ENCODE data around the gene ARHGEF33. TPM values are rescaled to one million over a fixed set of nuclear protein-coding genes. Genes with fewer than 3 reads are reported as not detected.

Gene ARHGEF33
- total RNA-seq, result under 1 TPM in 1 of 2 experiments, not detected in 1; 0.28 TPM

GRCh38 chr2:38889575-38889974 is at the start of gene ARHGEF33:
Gene ARHGEF33 (plus strand): TSS chr2:38889875. CDS start chr2:38919448, 29,573 bp downstream.
- Mint-ChIP-seq H3K4me1 (no peaks in the 10 kb centered on the region), H3K27ac (no peak within 1 kb of the TSS), H3K27me3 (peaks cover 11% of the 10 kb centered on the region), H3K9me3 (no peaks in the 10 kb centered on the region), H3K36me3 (ENCODE audit: low read depth) (no peaks in the 10 kb centered on the region), H3K4me3 (no peak within 1 kb of the TSS)
- no peak for DNase-seq
- POLR2A ChIA-PET, result no interaction called here
- CTCF ChIA-PET, result no interaction called here

DNA sequence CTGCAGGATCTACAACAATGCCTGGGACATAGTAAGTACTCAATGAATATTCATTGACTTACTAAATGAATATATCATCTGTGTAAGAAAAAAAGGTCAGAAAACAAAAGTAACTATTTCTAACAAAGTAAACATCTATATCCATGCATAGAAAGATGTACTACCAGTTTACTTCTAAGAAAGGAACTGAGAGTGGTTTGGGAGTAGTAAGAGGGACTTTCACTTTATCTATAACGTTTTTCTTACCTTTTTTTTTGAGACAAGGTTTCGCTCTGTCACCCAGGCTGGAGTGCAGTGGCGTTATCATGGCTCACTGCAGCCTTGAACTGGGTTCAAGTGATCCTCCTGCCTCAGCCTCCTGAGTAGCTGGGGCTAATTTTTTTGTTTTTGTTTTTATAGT is 39.6 kb upstream of the ARHGEF33 start:
- Mint-ChIP-seq H3K27ac (no peak overlapping the region), H3K4me1 (peaks cover 3% of the 10 kb centered on the region), H3K27me3 (no peaks in the 10 kb centered on the region), H3K4me3 (no peak overlapping the region), H3K9me3 (no peaks in the 10 kb centered on the region), H3K36me3 (ENCODE audit: low read depth) (peaks cover 27% of the 10 kb centered on the region)
- ChIA-PET POLR2A (interaction anchor here (0.6 kb wide), 1 partner anchor 16 kb away, joined by 3 read pairs; no protein-coding TSS in a partner anchor), CTCF (interaction anchor here (1.6 kb wide), 1 partner anchor 14 kb away, joined by 3 read pairs; no protein-coding TSS in a partner anchor)
- DNase-seq, result no peak

GRCh38 chr2:38856165-38856564 is 33.5 kb upstream of the ARHGEF33 start:
- H3K4me3 Mint-ChIP-seq, result no peak overlapping the region
- ChIA-PET POLR2A (no interaction called here), CTCF (no interaction called here)
- no peaks in the 10 kb centered on the region for H3K27me3 Mint-ChIP-seq
- no peak for DNase-seq
- H3K4me1 Mint-ChIP-seq, result no peaks in the 10 kb centered on the region
- no peaks in the 10 kb centered on the region for H3K9me3 Mint-ChIP-seq
- peaks cover 27% of the 10 kb centered on the region for H3K36me3 Mint-ChIP-seq (ENCODE audit: low read depth)
- H3K27ac Mint-ChIP-seq, result no peak overlapping the region

DNA sequence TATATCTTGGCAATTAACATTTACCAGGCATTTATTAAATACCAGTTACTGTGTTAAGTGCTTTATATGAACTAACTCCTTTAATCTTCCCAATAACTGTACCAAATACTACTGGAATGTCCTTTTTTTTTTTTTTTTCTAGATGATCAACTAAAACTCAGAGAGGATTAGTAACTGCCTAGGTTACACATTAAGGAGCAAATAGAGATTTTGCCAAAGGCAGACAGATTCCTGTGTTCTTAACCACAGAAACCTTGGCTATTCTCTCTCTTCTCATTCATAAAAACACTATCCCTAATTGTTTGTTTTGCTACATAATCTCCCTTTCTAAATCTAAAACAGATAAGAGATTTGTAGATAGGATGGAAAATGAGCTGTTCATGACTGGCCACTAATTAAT is 27.2 kb upstream of the ARHGEF33 start:
- Mint-ChIP-seq H3K27ac (no peak overlapping the region), H3K9me3 (no peaks in the 10 kb centered on the region), H3K4me1 (peaks cover 14% of the 10 kb centered on the region), H3K4me3 (no peak overlapping the region), H3K27me3 (no peaks in the 10 kb centered on the region), H3K36me3 (ENCODE audit: low read depth) (peaks cover 49% of the 10 kb centered on the region)
- CTCF ChIA-PET, result no interaction called here
- DNase-seq, result no peak
- POLR2A ChIA-PET, result no interaction called here

DNA sequence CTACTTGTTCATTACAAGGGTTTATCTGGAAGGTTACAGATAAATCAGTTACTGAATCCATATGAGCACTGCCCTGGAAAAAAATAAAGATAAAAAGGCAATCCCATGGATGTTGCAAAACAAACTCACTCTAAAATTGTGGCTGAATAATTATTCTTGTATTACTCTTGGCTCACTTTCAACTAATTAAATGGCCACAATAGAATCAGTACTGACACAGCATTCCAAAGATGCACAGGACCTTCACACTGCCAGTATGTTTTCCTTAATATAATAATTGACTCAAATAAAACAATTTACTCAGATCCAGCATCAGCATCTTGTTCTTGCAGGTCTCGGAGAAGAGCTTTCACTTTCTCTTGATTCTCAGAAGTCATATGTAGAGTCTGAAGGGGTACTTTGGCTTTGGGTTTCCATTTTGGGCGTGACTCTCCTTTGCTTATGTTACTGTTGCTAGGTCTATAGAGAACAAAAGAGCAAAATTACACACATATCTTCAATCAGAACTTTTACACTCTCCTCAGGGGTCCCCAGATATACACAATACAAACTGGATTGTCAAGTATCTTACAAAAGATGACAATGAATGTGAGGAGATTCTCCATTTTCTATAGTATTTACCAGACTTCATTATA is 26.5 kb upstream of the ARHGEF33 start:
- no peak overlapping the region for H3K4me3 Mint-ChIP-seq
- CTCF ChIA-PET, result no interaction called here
- no peaks in the 10 kb centered on the region for H3K27me3 Mint-ChIP-seq
- POLR2A ChIA-PET, result no interaction called here
- H3K9me3 Mint-ChIP-seq, result no peaks in the 10 kb centered on the region
- no peak for DNase-seq
- peaks cover 14% of the 10 kb centered on the region for H3K4me1 Mint-ChIP-seq
- peaks cover 54% of the 10 kb centered on the region for H3K36me3 Mint-ChIP-seq (ENCODE audit: low read depth)
- H3K27ac Mint-ChIP-seq, result no peak overlapping the region

GRCh38 chr2:38866773-38867443 is 22.8 kb upstream of the ARHGEF33 start:
- no peaks in the 10 kb centered on the region for H3K27me3 Mint-ChIP-seq
- no peak overlapping the region for H3K27ac Mint-ChIP-seq
- peaks cover 11% of the 10 kb centered on the region for H3K9me3 Mint-ChIP-seq
- H3K4me1 Mint-ChIP-seq, result peaks cover 14% of the 10 kb centered on the region
- peaks cover 49% of the 10 kb centered on the region for H3K36me3 Mint-ChIP-seq (ENCODE audit: low read depth)
- no peak for DNase-seq
- H3K4me3 Mint-ChIP-seq, result no peak overlapping the region
- ChIA-PET POLR2A (interaction anchor here (1.0 kb wide), 1 partner anchor 115 kb away, joined by 5 read pairs; the partner anchor contains the start of gene SRSF7), CTCF (no interaction called here)

DNA sequence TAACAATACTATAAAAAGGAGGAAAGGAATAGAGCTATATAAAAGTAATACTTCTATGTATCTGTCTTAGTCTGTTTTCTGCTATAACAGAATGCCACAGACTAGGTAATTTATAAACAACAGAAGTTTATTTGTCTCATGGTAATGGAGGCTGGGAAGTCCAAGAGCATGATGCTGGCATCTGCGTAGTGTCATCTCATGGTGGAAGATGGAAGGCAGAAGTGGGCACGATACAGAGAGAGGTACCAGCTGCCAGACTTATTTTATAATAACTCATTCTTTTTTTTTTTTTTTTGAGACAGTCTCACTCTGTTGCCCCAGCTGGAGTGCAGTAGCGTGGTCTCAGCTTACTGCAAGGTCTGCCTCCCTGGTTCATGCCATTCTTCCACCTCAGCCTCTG is 18.2 kb upstream of the ARHGEF33 start:
- CTCF ChIA-PET, result no interaction called here
- POLR2A ChIA-PET, result no interaction called here

GRCh38 chr2:38873763-38874162 is 15.9 kb upstream of the ARHGEF33 start:
- ChIA-PET POLR2A (no interaction called here), CTCF (no interaction called here)
- Mint-ChIP-seq H3K4me3 (no peak overlapping the region), H3K27ac (no peak overlapping the region), H3K4me1 (peaks cover 21% of the 10 kb centered on the region), H3K36me3 (ENCODE audit: low read depth) (peaks cover 19% of the 10 kb centered on the region), H3K27me3 (no peaks in the 10 kb centered on the region), H3K9me3 (peaks cover 17% of the 10 kb centered on the region)
- no peak for DNase-seq

More for the DNA sequence above, 18.2 kb upstream of the ARHGEF33 start:
- H3K4me1 Mint-ChIP-seq, result peaks cover 25% of the 10 kb centered on the region
- H3K36me3 Mint-ChIP-seq (ENCODE audit: low read depth), result peaks cover 34% of the 10 kb centered on the region
- H3K27me3 Mint-ChIP-seq, result no peaks in the 10 kb centered on the region
- DNase-seq, result no peak
- no peak overlapping the region for H3K27ac Mint-ChIP-seq
- peaks cover 17% of the 10 kb centered on the region for H3K9me3 Mint-ChIP-seq
- H3K4me3 Mint-ChIP-seq, result no peak overlapping the region

DNA sequence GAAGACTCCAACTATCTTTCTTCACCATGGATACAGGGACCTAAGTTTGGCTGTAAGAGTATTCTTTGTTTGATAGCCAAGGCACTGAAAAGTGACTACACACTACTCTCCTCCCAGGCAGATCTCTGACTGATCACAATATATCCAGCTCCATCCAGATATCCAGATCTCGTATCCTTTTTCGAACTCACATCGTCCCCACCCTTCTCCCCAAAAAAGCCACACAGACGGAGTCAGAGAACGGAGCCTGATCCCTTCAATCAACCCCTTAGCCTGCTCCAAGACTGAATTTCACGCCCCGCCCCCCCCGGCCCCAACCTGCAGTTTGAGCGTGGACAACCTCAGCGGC is 14.5 kb upstream of the ARHGEF33 start:
- peaks cover 12% of the 10 kb centered on the region for H3K36me3 Mint-ChIP-seq (ENCODE audit: low read depth)
- ChIA-PET POLR2A (interaction anchor here (1.1 to 2.5 kb wide), 2 partner anchors 124 to 249 kb away, joined by 3 to 17 read pairs; partner anchors contain the start of gene SRSF7), CTCF (interaction anchor here (1.6 kb wide), 1 partner anchor 72 kb away, joined by 6 read pairs; no protein-coding TSS in a partner anchor)
- H3K4me3 Mint-ChIP-seq, result peak overlapping the region; percentile 95
- peaks cover 10% of the 10 kb centered on the region for H3K9me3 Mint-ChIP-seq
- peak overlapping the region; percentile 60 for H3K27ac Mint-ChIP-seq
- peaks cover 21% of the 10 kb centered on the region for H3K4me1 Mint-ChIP-seq
- H3K27me3 Mint-ChIP-seq, result no peaks in the 10 kb centered on the region
- DNase-seq, result no peak

DNA sequence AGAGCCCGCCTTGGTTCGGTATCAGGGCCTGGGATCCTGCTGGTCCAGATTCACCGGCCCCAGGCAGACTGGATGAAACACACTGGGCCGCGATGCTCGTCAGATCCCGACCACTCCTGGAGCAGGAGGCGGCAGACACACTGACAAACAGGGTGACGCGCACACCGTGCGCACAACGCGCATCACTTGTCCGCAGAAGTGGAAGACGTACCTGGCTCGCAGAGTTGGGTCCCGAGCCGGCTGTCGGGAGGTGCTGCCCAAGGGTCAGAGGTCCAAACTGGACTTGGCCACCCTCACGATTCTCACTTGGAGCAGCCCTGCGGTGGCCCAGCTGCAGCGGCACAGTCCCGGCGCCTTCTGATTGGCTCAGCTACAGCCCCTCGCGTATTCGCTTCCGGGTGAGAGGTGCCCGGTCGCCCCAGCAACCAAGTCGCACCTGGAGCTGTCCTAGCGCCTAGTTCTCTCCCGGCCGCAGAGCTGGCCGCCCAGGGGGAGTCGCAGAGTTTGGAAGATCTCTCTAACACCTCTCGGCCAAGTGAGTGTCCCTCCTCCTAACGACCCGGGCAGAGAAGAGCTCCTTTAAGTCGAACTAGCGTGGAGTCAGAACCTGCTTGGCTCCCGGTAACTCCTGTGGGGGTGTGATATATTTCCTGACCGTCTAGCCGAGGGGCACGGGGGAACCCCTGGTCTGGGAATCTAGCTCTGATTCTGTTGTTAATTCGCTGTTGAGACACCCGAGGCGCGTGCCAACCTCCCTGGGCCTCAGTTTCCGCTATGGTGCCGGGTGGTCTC is 13.9 kb upstream of the ARHGEF33 start, which contains the start of the genes DHX57 and MORN2:
DHX57 (minus strand) TSS at position 359 of the 792 bp plus-strand sequence. CDS start 7,529 bp downstream, outside the sequence.
MORN2 (plus strand) TSS at position 401 of the 792 bp plus-strand sequence.
- Mint-ChIP-seq H3K4me1 (peaks cover 21% of the 10 kb centered on the region), H3K27me3 (no peaks in the 10 kb centered on the region), H3K27ac (peak within 1 kb of the TSS; percentile 60), H3K9me3 (peaks cover 8% of the 10 kb centered on the region), H3K4me3 (peak within 1 kb of the TSS; percentile 95), H3K36me3 (ENCODE audit: low read depth) (peaks cover 11% of the 10 kb centered on the region)
- peak; percentile 86 for DNase-seq
- ChIA-PET POLR2A (interaction anchor here (1.1 to 2.5 kb wide), 3 partner anchors 11 to 249 kb away, joined by 3 to 17 read pairs (median 4); partner anchors contain the start of gene SRSF7), CTCF (interaction anchor here (1.1 to 1.6 kb wide), 2 partner anchors 72 to 560 kb away, joined by 3 to 6 read pairs; no protein-coding TSS in a partner anchor)

DNA sequence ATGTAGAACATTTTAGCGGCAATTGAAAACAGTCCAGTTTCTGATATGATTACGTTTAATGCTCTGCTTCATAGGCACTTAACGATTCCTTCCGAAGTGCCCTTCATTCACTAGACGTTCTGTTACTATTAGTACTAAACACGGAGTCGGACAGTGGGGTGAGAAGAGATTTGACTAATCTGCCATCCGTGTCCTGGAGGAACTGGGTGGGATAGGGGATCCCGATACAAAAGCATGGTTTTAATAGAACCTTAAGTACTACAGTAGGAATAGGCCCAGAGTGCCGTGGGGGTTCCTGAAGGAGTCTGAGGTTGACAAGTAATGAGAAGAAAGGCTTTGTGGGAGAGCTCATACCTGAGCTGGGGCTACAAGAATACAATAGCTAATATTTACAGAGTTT is 13.3 kb upstream of the ARHGEF33 start:
- H3K4me1 Mint-ChIP-seq, result peaks cover 21% of the 10 kb centered on the region
- peaks cover 7% of the 10 kb centered on the region for H3K9me3 Mint-ChIP-seq
- DNase-seq, result no peak
- peak overlapping the region; percentile 9 for H3K27ac Mint-ChIP-seq
- H3K27me3 Mint-ChIP-seq, result no peaks in the 10 kb centered on the region
- peaks cover 9% of the 10 kb centered on the region for H3K36me3 Mint-ChIP-seq (ENCODE audit: low read depth)
- peak overlapping the region; percentile 95 for H3K4me3 Mint-ChIP-seq
- ChIA-PET CTCF (interaction anchor here (1.1 to 1.6 kb wide), 2 partner anchors 71 to 561 kb away, joined by 3 to 6 read pairs; no protein-coding TSS in a partner anchor), POLR2A (interaction anchor here (1.1 to 2.5 kb wide), 3 partner anchors 11 to 248 kb away, joined by 3 to 17 read pairs (median 4); partner anchors contain the start of gene SRSF7)

DNA sequence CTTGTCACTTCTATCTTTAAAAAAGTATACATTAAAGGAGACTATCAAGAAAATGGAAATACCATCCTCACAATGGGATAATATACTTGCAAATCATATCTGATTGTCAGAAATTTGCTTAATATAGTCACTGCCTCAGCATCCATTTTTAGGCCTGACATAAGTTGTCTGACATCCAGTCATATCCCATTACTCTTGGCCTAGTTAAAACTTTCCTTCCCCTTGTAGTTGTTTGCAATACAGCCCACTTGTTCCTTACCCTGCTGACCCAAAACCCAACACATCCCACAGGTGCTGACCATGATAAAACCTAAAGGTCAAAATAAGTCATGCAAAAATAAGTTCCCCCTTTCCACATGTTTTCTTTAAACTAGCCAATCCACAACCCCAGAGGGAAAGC is 3.6 kb upstream of the ARHGEF33 start:
- ChIA-PET CTCF (no interaction called here), POLR2A (no interaction called here)
- no peak for DNase-seq
- Mint-ChIP-seq H3K27ac (no peak overlapping the region), H3K9me3 (no peaks in the 10 kb centered on the region), H3K27me3 (peaks cover 8% of the 10 kb centered on the region), H3K36me3 (ENCODE audit: low read depth) (no peaks in the 10 kb centered on the region), H3K4me3 (no peak overlapping the region), H3K4me1 (no peaks in the 10 kb centered on the region)

GRCh38 chr2:38887347-38887746 is 2.3 kb upstream of the ARHGEF33 start:
- no peak overlapping the region for H3K4me3 Mint-ChIP-seq
- CTCF ChIA-PET, result no interaction called here
- H3K9me3 Mint-ChIP-seq, result no peaks in the 10 kb centered on the region

More at GRCh38 chr2:38887347-38887746, 2.3 kb upstream of the ARHGEF33 start:
- Mint-ChIP-seq H3K4me1 (no peaks in the 10 kb centered on the region), H3K27ac (no peak overlapping the region), H3K36me3 (ENCODE audit: low read depth) (no peaks in the 10 kb centered on the region), H3K27me3 (peaks cover 11% of the 10 kb centered on the region)
- DNase-seq, result no peak
- POLR2A ChIA-PET, result no interaction called here
